GM18909 (cell line): Measurements from ENCODE around the gene CNTFR.

Experiments used
- ATAC-seq: cut with Tn5 transposase; IDR thresholded peaks from one replicate; pipeline ENCODE4 v1.9.1; 2021; ENCODE audit warnings: mild to moderate bottlenecking; ENCODE audit not compliant: unreplicated experiment, poor library complexity

The CNTFR gene

GRCh38 chr9:34591917-34592866 lies 2.7 kb upstream of the CNTFR start:
- no peak for ATAC-seq

DNA sequence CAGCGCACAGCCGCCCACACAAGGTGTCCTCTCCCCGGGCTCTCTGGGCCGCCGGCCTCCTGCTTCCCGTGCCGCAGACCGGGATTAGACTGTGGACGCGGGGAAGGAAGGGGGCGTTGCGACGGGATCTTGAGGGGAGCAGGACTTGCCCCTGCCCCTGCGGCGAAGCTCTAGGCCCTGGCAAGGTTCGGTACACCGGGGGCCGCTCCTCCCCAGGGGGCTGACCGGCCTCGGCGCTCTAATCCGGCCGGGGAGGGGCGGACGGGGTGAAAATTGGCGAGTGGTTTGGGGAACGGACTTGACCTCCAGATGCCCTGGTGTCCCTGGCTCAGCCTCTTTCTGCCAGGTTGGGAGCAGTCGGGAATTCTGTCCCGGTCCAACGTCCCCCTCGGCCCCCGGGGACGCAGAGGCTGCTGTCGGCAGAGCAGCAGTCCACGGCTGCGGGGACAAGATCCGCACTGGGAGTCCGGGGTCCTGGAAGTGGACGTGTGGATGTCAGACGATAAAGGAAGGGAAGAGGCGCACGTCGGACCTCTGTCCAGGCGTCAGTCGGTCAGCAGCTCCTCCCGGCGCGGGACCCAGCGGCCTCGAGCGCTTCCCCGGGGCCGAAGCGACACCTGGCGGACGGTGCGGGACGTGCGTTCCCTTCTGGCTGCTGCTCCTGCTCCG lies 1.9 kb upstream of the CNTFR start:
- ATAC-seq = peak; percentile 71

- ATAC-seq = no peak
These were observed 1.1 kb upstream of the CNTFR start for GRCh38 chr9:34590381-34591247.

DNA sequence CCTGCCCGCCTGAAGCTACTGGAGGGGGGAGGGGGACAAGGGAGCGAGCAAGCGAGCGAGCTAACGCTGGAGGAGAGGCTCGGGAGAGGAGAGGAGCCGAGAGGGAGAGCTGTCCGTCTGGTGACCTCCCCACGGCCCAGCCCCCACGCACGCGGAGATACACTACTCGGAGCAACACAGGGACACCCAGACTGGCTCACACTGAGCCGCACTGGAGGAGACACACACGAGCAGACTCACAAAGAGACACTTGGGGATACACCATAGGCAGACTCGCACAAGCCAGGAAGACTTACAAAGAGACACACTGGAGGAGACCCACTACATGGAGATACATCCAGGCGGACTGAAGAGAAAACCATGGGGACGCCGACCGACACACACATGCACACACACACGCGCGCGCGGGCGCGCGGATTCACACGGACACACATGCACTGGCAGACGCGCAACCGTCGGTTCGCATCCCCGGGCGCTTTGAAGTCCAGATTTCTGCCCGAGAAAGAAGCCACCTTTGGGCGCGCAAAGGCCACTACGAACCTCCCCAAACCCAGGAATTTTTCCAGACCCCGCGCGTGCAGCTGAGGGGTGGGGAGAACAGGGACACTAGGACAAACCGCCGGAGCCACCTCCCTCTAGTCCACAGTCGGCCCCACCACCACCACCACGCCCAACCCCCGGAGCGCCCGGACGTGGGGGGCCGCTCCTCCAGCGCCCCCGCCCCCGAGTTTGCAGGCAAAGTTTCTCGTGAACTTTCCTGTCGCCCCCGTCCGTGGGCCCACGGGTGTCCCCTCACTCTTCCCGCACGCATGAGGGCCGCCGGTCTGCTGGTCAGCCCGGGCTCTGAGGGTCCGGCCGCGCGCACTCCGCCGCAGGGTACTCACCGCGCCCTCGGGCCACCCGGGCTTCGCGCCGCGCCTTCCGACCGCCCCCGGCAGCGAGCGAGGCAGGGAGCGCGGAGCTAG lies 571 bp downstream of the CNTFR start:
- no peak for ATAC-seq

GRCh38 chr9:34587271-34587670 lies 2.3 kb downstream of the CNTFR start:
- ATAC-seq = no peak

DNA sequence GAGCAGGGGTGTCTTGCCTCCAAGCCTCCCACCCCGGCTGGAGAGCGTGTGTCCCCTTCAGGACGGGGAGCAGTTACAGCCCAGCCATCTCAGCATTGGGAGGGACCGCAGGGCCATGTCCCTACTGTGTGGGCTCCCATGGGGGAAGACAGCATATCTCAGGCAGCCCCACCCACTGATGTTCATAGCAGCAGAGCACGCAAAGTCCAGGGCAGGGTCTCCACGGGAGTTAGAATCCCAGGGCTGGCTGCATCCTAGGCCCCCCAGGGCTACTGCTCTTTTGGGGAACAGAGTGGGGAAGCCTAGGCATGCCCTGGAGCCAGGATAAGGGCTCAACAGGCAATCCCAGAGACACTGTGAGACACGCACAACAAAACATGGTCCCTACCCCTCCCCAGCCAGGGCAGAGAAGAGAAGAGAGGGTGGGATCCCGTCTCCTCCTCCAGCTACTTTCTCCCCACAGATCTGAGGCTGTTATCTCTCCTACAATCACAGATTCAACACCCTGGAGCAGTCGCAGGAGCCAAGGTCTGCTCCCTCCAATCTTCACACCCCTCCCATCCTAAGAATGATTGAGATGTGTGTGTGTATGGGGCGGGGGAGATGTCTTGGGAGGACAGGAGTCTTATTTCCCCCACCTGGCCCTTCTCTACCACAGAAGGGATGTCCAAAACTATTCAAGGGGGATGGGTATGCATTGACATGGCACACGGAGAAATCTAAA lies 3.4 kb downstream of the CNTFR start:
- ATAC-seq = no peak

GRCh38 chr9:34584970-34585369 lies 4.6 kb downstream of the CNTFR start:
- ATAC-seq = no peak

- no peak for ATAC-seq
These were observed 6.7 kb downstream of the CNTFR start for GRCh38 chr9:34582787-34583186.

GRCh38 chr9:34581318-34581717 lies 8.2 kb downstream of the CNTFR start:
- ATAC-seq = no peak

DNA sequence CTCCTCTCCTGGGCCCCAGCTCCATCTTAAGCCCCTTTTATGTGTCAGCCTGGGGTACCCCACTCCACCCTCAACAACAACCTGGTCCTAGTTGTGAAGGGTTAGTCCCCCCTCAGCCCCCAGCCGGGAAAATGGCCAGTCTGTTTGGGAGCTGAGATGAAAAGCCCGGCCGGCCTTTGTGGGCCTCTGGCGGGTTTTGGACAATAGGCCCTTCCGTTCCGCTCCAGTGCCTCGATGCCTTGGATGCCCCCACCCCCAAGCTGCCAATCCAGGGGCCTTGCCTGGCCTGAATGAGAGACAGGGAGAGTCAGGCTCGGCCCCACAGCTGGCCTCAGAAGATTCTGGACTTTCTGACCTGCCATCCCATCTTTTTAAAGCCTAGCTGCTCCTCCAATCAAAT lies 9.2 kb downstream of the CNTFR start:
- ATAC-seq = no peak

DNA sequence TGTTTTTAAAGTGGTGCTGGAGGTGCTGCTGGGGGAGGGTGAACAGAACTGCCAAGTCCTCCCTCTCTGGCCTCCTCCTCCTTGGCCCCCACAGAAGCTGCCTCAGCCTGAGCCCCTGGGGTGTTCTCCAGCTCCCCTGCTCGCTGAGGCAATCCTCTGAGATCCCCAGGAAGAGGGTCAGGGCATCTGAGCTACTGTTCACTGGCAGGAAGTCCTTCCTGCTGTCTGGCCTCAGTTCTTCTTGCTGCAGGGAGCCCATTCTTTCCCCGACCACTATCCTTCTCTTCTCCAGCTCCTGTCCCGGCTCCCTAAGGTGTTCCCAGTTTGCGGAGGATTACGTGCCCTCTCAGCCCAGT lies 9.7 kb downstream of the CNTFR start:
- ATAC-seq = no peak

DNA sequence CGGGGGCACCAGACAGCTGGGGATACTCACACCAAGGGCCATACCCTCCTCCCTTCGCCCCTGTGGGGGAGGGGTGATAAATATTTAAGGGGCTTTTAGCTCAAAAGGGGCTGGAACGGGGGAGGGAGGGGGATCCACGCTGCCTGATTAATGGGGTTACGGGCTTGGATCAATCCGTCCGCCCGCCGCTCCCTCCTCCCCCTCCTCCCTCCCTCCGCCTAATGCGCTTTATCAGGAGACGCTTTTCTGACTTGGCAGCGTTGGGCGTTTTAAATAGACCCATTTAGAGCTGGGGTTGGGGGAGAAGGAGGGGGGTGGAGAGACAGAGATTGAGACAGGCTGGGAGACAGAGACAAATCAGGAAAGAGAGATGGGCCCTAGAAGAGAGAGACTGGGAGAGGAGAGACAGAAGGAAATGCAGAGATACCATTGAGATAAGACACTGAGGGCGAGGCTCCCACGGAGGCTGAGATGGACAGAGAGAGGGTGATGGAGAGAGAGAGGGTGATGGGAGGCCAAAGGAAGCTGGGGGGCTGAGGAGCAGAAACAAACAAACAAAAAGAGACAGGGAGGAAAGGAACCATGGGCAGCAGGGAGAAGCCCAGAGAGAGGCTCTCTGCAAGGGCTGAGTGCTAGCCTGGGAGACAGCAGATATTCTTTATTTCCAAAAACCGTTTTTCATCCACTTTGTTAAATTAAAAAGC lies 10.3 kb downstream of the CNTFR start:
- no peak for ATAC-seq

DNA sequence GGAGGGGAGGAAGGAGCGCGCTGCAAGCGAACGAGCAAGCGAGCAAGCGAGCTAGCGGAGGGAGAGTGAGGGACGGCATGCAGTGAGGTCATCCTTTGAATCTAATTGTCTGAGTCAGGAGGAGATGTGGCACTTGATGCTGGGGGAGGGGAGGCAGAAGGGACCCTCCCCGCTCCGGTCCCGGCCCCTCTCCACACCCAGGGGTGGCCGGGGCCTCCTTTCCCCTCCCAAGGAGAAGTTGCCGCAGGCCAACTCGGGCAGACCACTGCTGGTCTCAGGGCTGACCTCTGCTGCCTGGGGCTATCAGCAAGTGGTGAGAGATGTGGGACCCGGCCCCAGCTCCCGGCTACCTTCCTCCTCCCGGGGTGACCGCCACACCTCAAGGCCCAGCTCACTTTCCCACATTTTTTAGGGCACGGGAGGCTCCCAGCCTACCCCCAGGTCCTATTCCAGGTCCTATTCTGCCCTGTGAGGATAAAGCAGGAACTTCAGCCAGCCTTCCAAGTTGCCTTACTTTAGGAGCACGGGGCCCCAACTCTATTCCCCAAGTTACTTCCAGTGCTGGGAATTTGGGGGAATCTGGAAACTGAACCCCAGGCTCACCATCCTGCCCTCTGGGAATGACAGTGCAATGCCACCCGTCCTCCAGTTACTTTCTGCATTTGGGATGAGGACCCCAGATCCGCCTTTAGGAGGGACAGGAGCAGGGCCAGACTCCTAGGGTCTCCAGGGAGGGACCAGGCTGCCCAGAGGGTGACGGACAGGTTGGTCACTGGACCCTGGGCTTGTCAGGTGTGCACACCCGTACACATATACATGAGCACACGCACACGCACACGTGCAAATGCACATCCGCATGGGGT lies 11.1 kb downstream of the CNTFR start:
- no peak for ATAC-seq

DNA sequence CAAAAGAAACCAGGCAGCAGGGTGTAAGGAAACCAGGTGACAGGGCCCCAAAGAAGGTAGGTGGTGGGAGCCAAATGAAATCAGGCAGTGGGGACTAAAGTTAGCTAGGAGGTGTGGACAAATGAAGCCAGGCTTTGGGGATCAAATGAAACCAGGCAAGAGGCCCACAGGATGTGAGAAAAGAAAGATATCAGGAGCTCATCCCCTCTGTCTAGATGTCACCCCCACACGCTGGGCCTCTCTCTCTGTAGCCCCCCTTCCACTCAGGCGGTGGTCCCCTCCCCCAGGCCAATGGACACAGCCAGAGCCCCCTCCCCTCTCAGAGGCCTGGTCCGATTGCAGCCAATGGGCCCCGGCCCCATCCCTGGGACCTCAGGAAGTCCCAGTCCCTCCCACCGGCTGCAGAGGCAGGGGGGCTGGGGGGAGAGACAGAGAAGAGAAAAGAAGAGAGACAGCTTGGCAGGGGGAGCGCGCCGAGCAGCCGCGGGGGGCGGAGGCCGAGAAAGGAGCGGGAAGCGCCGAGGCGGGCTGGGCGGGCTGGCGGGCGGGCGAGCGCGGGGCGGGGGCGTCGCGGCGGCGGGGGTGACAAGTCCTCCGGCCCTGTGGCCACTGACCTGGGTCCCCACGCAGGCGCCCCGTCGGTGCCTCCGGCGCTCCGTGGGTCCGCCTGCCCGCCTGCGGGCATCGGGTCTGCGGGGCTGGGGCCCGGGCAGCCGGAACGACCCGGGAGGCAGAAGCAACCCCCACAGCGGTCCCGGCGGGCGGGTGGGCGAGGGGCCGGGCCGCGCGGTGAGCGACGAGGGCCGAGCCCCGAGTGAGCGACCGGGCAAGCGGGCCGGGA lies 11.9 kb downstream of the CNTFR start:
- no peak for ATAC-seq

GRCh38 chr9:34576597-34577399 lies 12.7 kb downstream of the CNTFR start:
- ATAC-seq = no peak
